ENCODE measurements around the gene MYO5A.
"Not testable (repeated sequence)": the region's sequence is repeated elsewhere in the genome, so short reads cannot be mapped to it uniquely, and the experiment has no call there.

Gene MYO5A

GRCh38 chr15:52540374-52541012, 11.8 kb upstream of the MYO5A start:
- DNase-seq (ENCODE audit: low read depth): no peak

DNA sequence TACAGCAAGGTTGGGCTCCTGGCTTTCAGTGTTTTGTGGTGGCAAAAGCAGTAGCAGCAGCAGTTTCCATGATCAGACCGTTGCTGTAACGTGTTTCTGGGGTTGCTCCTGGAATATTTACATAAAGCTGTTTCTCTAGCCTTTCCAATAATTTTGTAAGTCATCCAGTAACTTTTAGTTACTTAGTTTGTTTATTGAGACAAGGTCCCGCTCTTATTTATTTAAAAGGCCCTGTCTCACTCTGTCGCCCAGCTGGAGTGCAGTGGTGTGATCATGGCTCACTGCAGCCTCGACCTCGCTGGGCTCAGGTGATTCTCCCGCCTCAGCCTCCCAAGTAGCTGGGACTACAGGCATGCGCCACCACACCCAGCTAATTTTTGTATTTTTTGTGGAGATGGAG, 8.8 kb upstream of the MYO5A start:
- DNase-seq (ENCODE audit: low read depth): no peak

- no peak for DNase-seq (ENCODE audit: low read depth)
Measured at GRCh38 chr15:52532427-52532826, 3.7 kb upstream of the MYO5A start.

DNA sequence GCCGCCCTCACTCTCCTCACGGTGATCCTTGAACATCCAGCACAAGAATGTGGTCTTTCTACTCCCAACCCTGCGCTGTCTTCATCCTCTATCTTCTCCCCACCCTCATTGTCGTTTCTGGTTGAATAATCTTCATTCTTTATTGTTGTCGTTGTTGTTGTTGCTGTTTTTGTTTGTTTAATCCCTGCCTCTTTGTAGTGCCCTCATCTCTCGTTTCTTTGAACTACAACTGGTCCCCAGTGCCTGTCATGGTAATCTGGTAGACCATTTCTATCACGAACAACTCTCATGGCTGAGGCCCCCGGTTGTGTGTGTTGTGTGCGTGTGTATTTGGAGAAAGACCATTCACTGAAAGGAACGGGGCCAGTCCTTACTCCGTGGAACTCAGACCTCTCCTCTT, 1.3 kb upstream of the MYO5A start:
- DNase-seq (ENCODE audit: low read depth): no peak

DNA sequence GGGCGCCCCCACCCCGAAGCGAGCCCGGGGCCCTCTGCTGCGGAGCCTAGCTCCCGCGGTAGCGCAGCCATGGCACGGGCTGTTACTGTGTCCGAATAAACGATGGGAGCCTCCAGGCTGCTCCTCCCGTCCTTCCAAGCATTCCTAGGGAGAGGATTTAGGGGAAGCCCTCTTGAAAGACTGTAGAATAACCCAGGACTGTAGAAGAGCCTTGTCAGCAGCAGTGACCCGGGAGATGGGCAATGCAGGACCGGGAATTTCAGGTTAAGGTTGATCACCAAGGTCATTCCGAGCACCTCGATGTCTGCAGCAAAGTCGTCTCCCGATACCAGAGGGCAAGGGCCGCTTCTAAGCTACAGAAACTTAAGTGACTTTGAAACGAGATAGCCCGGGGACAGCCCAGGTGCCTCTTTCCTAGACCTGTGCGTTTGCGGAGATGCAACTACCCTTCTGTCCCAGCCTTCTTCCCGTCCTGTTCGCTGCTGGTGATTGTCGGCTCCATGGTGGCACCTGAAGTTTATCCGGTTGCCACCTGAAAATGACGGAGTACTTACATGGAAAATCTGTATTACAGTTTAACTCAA, 753 bp upstream of the MYO5A start:
- no peak for DNase-seq (ENCODE audit: low read depth)

DNA sequence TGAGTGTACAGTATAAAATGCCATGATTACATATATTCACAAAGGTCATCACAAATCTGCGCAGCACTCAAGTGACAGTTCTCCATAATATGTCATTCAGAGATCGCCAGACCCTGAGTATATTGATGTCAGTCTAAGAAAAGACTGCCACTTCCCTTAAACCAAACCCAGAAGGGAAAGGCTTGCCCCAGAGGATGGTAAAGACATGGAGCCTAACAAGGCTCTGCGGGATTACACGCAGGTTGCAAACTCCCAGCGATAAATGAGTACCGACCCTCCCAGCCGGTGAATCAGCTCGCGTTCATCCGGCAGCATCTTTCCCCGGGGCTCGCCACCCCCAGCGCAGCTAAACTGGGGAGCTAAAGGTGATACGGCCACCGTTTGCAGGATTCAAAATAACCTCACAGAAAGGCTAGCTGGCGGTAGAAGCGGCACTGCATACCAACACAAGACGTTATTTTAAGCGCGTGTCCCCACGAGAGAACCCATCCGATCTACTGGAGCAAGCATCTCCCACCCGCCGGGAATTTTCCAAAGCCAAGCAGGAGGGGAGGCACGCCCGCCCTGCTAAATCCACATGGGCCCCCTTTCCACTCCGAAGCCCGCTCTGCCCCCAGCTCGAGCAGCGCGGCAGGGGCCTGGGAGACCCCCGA, 643 bp downstream of the MYO5A start:
- no peak for DNase-seq (ENCODE audit: low read depth)

DNA sequence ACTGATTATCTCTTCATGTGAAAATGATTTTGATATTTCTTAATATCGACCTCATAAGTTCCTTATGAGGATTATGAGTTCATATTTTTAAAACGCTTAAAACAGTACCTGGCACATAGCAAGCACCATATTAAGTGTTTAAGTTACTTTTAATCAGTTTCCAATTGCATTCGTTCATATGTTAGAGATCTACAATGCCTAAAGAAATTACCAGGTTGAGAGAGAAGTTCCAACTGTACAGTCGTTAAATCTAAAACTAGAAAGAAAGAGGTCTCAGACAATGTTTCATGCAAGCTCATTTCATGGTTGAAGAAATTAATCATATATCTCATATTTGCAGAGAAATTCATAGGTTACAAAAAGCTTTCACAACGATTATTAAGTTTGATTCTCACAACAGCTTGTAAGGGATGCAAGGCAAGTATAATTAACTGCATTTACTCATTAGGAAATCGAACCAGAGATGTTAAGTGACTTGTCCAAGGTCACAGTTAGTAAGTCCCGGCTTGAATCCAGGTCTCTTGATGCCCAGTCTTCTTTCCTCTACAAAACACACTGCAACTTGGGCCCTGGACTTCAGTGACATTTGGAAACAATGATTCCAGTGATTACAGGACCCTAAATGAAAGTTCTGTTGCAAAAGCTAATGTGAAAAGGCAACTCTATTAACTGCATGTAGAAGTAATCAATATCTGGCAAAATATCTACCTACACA, 1.3 kb downstream of the MYO5A start:
- DNase-seq (ENCODE audit: low read depth): no peak

- DNase-seq (ENCODE audit: low read depth): no peak
Measured at GRCh38 chr15:52524223-52525136, 4.2 kb downstream of the MYO5A start.

DNA sequence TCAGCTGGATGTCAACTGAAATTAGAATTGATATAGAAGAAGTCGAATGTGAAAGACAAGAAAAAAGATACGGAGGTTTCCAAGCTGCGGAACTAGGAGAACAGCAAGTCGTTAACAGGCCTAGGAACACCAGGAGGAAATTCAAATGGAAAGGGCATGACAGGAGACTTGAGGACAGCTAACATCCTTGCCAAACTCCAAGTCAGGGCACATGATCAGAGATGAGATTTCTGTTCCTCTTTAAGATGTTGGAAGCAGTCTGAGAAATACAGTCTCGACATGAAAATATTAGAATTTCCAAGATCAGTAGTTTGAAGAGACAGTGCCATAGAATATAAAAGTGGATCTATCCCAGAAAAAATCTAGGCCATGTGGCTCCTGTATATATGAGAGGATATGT, 5.0 kb downstream of the MYO5A start:
- no peak for DNase-seq (ENCODE audit: low read depth)

DNA sequence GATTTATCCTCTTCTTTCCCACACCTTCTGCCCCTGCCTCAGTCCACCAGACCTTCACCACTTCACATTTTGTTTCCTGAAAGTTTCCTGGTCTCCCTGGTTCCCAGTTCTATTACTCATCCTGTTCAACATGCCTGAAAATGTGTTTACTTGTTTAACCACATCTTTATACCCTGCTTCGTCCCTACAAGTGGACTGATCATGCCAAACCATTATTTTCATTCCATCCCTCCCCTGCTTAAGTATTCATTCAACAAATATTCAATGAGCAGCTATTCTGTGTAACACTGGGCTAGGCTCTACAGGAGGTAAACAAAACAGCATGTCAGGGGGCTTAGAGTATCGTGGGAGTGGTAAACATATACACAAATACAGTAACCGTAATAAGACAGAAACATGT, 5.5 kb downstream of the MYO5A start:
- peak; percentile 9 for DNase-seq (ENCODE audit: low read depth)

GRCh38 chr15:52521682-52522081, 7.0 kb downstream of the MYO5A start:
- DNase-seq (ENCODE audit: low read depth): no peak

- no peak for DNase-seq (ENCODE audit: low read depth)
Measured at GRCh38 chr15:52520421-52520820, 8.3 kb downstream of the MYO5A start.

DNA sequence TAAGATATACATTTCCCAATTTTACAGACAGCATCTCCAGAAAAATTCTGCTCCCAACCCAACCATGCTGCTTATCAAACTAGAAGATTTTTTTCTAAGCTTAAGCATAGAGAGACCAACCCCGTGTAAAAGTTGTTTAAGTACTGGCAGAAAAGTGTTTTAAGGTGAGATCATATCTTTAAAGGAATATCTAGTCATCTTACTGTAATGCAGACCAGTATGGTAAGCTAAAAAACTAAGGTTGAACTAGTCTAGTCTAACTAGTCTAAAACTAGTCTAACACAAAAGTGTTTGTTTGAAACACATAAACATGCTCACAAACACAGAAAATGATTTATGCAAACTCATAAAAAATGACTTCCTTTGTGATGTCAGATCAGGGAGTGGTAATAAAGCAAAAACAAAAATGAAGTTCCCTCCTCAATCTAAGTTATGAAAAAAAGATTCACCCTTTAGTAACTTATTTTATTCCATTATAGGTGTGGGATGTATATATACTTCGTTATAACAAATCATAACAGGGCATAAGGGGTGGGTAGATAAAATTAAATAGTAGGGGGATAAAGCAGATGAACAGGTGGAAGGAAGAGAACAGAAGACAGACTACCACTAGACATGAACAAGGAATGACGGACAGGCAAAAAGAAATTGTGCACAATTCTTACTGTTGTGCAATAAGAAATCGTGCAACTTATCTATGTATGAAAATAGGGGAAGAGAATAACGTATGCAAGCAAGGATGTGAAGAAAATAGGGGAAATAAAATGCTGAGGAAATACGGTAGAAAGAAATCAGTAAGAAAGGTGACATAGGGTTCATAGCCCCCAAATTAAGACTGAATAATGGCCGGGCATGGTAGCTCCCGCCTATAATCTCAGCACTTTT, 10.0 kb downstream of the MYO5A start:
- no peak for DNase-seq (ENCODE audit: low read depth)

DNA sequence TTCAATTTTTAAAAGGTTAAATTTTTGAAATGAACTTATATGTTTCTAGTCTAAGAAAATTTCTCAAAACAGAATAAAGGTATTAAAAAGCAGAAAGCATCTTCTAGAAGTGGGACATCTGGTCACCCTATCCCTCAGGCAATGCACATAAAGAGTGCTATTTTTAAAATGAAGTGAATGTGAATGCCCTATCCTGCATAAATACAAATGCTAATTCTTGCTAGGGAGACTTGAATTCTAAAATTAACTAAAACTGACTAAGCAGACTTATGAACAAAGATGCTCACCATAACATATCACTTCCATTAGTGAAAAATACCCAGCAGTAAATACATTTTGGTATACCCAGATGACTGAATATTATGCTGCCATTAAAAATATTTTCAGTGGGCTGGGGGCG, 11.7 kb downstream of the MYO5A start:
- no peak for DNase-seq (ENCODE audit: low read depth)

DNA sequence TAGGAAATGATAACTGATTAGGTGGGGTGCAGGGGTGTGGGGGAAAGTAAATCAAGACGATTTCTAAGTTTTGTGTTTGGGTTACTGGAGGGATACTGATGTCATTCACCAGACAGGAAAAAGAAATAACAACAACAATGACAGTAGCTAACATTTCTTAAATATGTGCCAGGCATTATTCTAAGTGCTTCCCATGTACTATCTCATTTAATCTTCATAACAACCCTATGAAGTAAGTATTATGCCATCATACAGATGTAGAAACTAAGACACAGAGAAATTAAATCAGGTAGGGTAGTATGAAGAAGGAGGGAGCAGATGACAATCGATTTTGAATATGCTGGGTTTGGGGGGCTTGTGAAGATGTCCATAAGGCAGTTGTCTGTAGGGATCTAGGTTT, 13.3 kb downstream of the MYO5A start:
- no peak for DNase-seq (ENCODE audit: low read depth)

DNA sequence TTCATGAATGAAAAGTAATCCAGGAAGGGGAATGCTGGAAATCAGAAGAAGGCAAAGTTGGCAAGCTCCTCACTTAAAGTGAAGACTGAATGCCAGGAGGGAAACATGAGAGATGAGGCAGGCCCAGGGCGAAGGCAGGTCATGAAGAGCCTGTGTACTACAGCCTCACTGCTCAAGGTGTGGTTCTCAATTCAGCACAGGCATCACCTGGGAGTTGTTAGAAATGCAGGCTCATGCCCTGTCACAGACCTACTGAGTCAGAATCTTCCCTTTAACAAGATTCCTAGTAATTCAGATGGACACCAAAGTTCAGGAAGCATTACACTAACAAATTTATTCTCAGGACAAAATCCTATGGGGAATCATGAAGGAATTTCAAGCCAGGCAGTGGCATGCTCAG, 14.2 kb downstream of the MYO5A start:
- DNase-seq (ENCODE audit: low read depth): no peak

- not testable (repeated sequence) for DNase-seq (ENCODE audit: low read depth)
Measured at GRCh38 chr15:52512869-52513268, 15.8 kb downstream of the MYO5A start.

GRCh38 chr15:52511084-52511483, 17.6 kb downstream of the MYO5A start:
- no peak for DNase-seq (ENCODE audit: low read depth)

DNA sequence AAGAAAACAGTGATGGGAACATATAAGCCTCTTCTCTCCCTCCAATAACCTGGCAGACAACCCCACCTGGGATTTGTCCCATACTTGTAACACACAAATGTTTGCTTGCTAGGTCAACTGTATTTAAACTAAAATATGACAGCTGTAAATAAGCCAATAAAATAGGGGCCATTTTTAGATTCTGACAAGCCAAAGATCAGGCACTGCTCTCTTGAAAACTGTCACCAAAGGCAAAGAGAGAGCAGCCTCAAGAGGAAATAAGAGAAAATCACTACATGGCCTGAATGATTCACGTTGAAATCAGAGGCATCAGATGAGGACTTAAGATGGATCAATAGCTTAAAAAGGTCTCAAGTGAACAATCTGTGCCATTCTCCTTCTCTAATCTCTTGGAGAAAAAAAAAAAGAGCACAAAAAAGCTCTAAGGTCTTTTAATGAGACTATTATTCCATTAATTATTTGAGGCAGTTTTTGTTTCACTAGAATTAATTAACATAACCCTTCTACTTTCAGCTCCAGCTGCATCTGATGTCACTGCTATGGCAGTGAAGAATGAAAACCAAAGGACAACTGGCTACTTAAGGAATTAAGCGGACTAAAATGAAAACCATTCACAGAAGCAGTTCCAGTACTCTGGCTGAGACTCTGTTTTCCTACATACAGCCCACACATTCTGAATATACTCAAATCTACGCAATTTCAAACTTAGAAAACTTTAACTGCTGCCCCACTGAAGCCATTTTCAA, 19.0 kb downstream of the MYO5A start:
- DNase-seq (ENCODE audit: low read depth): no peak

DNA sequence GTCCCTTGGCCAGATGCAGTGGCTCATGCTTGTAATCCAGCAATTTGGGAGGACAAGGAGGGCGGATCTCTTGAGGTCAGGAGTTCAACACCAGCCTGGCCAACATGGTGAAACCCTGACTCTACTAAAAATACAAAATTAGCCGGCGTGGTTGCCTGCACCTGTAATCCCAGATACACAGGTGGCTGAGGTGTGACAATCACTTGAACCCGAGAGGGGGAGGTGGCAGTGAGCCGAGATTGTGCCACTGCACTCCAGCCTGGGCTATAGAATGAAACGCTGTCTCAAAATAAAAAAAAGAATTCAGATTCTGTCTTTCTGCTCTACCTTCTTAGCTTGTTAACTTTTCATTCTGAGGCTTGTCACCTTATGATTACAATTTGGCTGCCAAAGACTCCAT, 22.1 kb downstream of the MYO5A start:
- DNase-seq (ENCODE audit: low read depth): no peak
